ENCODE measurements around the gene CACNA2D3.
"Not testable (repeated sequence)": the region's sequence is repeated elsewhere in the genome, so short reads cannot be mapped to it uniquely, and the experiment has no call there.

CACNA2D3 gene

DNA sequence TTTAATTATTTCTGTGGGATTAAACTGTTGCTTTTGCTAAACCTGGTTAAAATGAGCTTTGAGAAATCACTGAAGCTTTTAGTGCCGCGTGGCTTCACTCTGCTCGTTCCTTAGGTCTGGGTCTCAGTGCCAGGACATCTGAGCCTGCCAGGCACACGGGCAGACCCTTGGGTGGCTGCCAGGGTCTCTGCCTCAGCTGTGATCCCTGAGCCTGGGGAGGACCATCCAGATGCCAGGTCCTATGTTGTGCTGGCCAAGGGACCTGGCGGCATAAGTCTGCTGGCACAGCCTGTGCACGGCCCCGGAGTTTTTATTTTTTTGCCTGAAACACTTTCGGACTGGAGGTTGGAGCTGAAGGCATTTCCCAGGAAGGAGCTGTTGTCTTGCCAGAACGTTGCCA is 477.4 kb downstream of the CACNA2D3 start:
- no peak for DNase-seq

DNA sequence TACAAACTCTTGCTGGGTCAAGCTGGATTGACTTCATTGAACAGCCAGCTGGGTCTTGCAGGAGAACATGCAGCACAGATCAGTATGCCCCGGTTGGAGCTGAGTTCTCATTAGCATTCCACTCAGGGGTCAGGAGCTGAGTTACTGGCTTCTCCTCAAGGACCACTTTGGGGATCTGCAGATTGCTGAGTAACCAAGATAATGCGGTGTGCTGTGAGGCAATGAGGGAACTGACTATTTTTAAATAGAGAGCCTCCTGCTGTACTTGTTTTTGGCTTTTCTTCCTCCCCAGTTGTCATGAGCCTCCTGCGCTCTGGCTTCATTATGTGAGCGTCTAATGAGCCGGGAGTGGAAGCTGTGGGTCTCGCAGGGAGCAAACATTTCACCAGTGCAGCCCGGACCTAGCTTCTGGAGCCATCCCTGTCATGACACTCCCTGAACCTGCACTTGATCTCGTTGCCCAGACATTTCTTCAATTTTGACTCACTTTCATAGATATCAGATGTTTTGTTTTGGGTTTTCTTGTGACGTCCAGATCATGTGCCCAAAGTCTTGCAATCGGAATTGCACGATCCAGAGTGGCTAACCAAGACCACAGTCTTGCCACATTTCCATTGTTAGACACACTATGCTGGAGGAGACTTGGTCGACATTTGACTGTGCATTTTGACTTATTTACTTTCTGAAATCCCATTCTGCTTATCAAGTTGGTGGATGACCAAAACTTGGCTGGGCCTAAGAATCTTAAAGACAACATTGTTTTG is 478.3 kb downstream of the CACNA2D3 start:
- no peak for DNase-seq

DNA sequence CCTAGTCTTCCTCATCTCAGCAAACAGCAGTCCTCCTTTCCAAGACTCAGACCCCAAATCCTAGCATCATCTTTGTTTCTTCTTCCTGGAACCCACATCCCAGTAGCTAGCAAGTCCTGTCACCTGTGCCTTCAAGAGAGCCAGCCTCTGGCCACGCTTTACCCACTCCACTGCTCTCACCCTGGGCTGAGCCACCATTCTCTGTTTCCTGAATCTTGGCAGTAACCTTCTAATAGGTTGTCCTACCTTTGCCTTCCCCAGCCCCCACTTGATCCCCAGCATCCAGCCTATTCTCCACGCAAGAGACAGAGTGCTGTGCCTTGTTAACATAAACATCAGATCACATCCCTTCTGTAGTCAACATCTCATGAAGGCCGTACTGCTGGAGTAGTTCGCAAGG is 482.1 kb downstream of the CACNA2D3 start:
- DNase-seq, result no peak

- no peak for DNase-seq
These were observed 485.7 kb downstream of the CACNA2D3 start for GRCh38 chr3:54608041-54608440.

GRCh38 chr3:54619053-54619452 is 496.7 kb downstream of the CACNA2D3 start:
- no peak for DNase-seq

DNA sequence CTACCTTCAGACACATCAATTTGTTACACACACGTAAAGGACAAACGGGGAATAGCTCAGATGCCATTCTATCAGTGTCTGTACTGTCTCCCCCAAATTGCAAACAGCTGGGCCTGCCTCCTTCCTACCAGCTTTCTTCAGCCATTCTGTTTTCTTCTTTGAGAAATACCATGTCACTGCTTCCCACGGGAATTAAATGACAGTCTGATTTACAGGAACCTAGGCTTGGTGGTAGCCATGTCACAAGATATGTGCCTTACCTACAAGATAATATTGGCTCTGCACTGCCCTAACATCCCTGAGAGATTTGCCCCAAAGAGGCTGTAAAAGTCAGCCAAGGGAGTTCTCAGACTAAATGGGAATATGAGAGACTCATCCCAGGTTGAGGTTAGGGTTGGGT is 497.2 kb downstream of the CACNA2D3 start:
- DNase-seq, result no peak

DNA sequence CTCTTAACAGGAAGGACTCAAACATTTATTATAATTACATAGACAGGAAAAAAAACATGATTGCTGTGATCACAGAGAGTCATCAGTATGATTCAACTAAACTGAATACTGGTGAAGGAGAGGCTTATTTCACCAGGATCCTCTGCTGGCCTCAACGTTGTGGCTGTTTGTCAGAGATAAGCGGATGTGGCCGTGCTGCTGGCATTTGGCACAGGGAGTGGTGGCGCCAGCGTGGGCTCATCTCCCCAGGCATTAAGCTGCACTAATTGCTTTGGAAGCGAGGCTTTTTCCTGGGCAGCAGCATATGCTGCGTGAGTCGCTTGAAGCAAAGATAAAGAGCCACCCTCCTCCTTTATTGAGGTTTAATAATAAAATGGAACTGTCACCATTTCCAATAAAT is 498.8 kb downstream of the CACNA2D3 start:
- no peak for DNase-seq

DNA sequence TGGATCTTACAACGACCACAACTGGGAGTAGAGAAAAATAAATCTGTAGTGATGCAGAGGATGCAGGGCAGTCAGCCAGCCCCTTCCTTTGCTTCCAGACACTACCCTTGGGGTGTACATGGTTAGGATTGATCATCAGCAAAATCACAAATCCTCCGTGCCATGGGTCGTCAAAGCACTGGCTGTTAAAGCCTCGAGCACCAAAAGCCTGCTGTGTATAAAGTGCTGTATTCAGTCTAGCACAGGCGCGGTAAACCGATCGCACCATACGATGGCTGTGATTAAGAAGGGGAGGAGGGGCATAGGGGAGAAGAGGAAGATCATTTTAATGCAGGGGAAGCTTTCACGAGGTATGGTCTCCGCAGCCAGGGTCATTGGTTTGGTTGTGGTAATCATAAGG is 500.3 kb downstream of the CACNA2D3 start:
- no peak for DNase-seq

DNA sequence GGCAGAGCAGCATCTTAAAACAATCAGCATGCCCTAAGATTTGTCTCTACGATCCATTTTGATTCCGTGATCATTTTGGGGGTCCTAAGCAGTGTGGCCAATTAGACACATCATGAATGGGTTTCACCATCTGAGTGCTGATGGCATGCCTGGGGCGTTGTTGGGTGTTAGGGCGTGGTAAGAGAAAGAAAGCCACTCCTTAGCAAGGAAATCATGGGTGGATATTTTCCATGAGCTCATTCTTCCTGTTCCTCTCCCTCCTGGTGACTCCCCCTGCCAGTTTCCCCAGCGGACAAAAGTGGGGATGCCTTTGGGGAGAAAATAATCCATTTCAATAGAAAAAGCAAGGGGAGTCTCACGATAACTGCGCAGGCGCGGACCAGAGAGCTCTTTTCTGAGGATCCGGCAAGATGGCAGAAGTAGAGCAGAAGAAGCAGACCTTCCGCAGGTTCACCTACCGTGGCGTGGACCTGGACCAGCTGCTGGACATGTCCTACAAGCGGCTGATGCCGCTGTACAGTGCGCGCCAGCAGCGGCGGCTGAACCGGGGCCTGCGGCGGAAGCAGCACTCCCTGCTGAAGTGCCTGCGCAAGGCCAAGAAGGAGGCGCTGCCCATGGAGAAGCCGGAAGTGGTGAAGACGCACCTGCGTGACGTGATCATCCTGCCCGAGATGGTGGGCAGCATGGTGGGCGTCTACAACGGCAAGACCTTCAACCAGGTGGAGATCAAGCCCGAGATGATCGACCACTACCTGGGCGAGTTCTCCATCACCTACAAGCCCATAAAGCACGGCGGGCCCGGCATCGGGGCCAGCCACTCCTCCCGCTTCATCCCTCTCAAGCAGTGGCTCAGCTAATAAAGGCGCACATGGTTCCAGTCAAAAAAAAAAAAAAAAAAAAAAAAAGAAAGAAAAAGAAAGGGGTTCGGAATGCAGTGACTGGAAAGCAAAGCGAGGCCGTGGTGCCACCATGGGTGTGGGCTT is 503.7 kb downstream of the CACNA2D3 start:
- no peak for DNase-seq

DNA sequence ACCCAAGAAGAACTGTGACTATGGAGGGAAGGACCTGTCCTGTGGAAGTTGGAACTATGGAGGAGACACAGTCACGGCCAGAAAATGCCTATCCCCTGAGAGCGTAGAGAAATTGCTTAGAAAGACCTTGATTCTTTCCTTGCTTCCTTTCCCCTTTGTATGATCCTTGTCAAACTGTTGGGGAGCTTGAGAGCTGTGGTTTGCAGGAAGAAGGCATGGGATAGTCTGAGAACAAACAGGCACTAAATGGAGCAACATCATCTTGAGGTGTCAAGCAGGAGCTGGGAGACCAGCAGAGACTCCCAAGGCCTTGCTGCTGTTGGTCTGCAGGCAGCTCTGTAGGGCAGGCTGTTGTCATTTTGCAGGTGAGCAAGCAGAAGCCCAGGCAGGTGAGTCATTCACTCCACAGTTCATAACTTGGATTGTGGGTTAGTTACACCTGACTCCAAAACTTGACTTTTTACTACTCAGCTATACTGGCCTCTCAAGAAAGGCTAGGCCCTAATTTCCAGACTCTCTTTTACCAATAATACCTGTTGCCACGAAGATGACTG is 506.6 kb downstream of the CACNA2D3 start:
- no peak for DNase-seq

GRCh38 chr3:54630101-54630623 is 507.8 kb downstream of the CACNA2D3 start:
- DNase-seq, result no peak

GRCh38 chr3:54631001-54631400 is 508.6 kb downstream of the CACNA2D3 start:
- DNase-seq, result not testable (repeated sequence)

GRCh38 chr3:54631516-54632325 is 509.4 kb downstream of the CACNA2D3 start:
- DNase-seq, result no peak

- DNase-seq, result no peak
These were observed 509.9 kb downstream of the CACNA2D3 start for GRCh38 chr3:54632326-54632665.

DNA sequence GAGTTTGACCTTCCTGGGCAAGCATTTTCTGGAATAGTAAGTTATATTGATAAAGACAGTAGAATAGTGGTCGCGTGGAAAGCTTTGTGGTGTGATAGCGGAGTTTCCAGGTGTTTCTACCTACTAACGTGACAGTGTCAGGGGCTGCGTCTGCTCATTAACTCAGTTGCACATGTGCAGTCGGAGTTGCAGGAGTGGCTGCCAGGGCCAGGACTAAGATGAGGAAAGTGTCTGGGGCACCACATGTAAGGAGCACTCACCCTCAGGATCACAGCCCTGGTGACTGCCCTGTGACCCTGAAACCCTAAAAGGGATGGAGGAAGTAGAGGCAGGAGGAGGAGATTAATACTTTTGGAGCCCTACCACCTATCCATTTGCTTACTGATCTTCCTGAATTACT is 510.5 kb downstream of the CACNA2D3 start:
- no peak for DNase-seq

GRCh38 chr3:54633444-54634121 is 511.2 kb downstream of the CACNA2D3 start:
- no peak for DNase-seq

GRCh38 chr3:54634122-54634469 is 511.7 kb downstream of the CACNA2D3 start:
- no peak for DNase-seq

DNA sequence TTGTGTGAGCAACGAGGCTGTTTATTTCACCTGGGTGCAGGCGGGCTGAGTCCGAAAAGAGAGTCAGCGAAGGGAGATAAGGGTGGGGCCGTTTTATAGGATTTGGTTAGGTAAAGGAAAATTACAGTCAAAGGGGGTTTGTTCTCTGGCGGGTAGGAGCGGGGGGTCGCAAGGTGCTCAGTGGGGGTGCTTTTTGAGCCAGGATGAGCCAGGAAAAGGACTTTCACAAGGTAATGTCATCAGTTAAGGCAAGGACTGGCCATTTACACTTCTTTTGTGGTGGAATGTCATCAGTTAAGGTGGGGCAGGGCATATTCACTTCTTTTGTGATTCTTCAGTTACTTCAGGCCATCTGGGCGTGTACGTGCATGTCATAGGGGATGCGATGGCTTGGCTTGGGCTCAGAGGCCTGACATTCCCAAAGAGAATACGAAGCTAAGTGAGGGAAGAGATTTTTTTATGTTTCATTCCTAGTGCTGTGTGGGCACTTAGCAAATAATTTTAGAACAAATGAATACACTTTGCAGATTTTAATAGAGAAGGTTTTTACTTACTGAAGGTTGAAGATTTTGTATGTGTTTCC is 517.5 kb downstream of the CACNA2D3 start:
- DNase-seq, result not testable (repeated sequence)

- DNase-seq, result no peak
These were observed 519.1 kb downstream of the CACNA2D3 start for GRCh38 chr3:54641226-54642014.

GRCh38 chr3:54642147-54642546 is 519.8 kb downstream of the CACNA2D3 start:
- no peak for DNase-seq

- DNase-seq, result no peak
These were observed 525.4 kb downstream of the CACNA2D3 start for GRCh38 chr3:54647721-54648120.
